PC-9 (cell line): ENCODE measurements around the gene RIMS3. TPM values are rescaled to one million over a fixed set of nuclear protein-coding genes. Genes with fewer than 3 reads are reported as not detected.
"Not testable (repeated sequence)": the region's sequence is repeated elsewhere in the genome, so short reads cannot be mapped to it uniquely, and the experiment has no call there.

Experiments used
- BruUV-seq: library from RNA; stranded (reverse); fragments of 400-500 nt; replicated peaks from 2 replicates; lab custom pipeline; 2021; lab: Mats Ljungman, UMichigan
- CTCF ChIA-PET: fragments of 300-600 bp; sonication (Branson Sonifier 250); formaldehyde crosslinking; loops from one replicate; lab custom pipeline; 2022; ENCODE audit warnings: antibody characterized with exemption; lab: Charles Lee
- POLR2A ChIA-PET: fragments of 300-600 bp; sonication (Branson Sonifier 250); formaldehyde crosslinking; loops from one replicate; lab custom pipeline; 2022; ENCODE audit warnings: antibody characterized with exemption; ENCODE audit not compliant: unreplicated experiment; lab: Charles Lee
- DNase-seq, 2 experiments: peaks; one replicate each; pipeline versions ENCODE4 v3.0.0 to v3.0.0-alpha.2; 2015 to 2022; ENCODE audit warnings: mixed read lengths in 1 of 2
- H2AFZ ChIP-seq: fragments of 200-600 bp; sonication (generic); 2 replicates; pipeline ENCODE4 v1.8.1; 2017; ENCODE audit warnings: antibody characterized with exemption
- H3F3A ChIP-seq: fragments of 200-600 bp; sonication (generic); 2 replicates; pipeline ENCODE4 v1.8.1; 2017; ENCODE audit warnings: antibody characterized with exemption, mild to moderate bottlenecking, low read depth; ENCODE audit not compliant: insufficient read depth
- H3K27ac ChIP-seq: fragments of 200-600 bp; sonication (generic); 2 replicates; pipeline ENCODE4 v1.6.1; 2016; ENCODE audit warnings: mixed run types
- H3K27me3 ChIP-seq: fragments of 200-600 bp; sonication (generic); 2 replicates; pipeline ENCODE4 v1.6.1; 2016; ENCODE audit warnings: low read depth, mixed run types; ENCODE audit not compliant: insufficient read depth
- H3K36me3 ChIP-seq: fragments of 200-600 bp; sonication (generic); 2 replicates; pipeline ENCODE4 v1.6.1; 2016; ENCODE audit warnings: low read depth, mixed run types
- H3K4me1 ChIP-seq: fragments of 200-600 bp; sonication (generic); replicated peaks from 2 replicates; pipeline ENCODE4 v1.6.1; 2016; ENCODE audit warnings: mixed run types; ENCODE audit not compliant: insufficient read depth
- H3K4me2 ChIP-seq: fragments of 200-600 bp; sonication (generic); 2 replicates; pipeline ENCODE4 v1.6.1; 2017; ENCODE audit warnings: mixed run types
- H3K4me3 ChIP-seq: fragments of 200-600 bp; sonication (generic); 2 replicates; pipeline ENCODE4 v1.6.1; 2016; ENCODE audit warnings: mixed run types
- H3K79me2 ChIP-seq: fragments of 200-600 bp; sonication (generic); 2 replicates; pipeline ENCODE4 v1.6.1; 2017; ENCODE audit warnings: low read depth, mixed run types
- H3K9me2 ChIP-seq: fragments of 200-600 bp; sonication (generic); 2 replicates; pipeline ENCODE4 v1.8.1; 2017; ENCODE audit warnings: mild to moderate bottlenecking; ENCODE audit not compliant: insufficient read depth
- H3K9me3 ChIP-seq: fragments of 200-600 bp; sonication (generic); 2 replicates; pipeline ENCODE4 v1.8.1; 2016; ENCODE audit warnings: low read depth; ENCODE audit not compliant: insufficient read depth
- H4K20me1 ChIP-seq: fragments of 200-600 bp; sonication (generic); 2 replicates; pipeline ENCODE4 v1.8.1; 2017; ENCODE audit not compliant: insufficient read depth
- EZH2 ChIP-seq: fragments of 200-600 bp; sonication (generic); IDR thresholded peaks from 2 replicates; pipeline ENCODE4 v1.8.0; 2017; ENCODE audit warnings: antibody characterized with exemption, low read depth
- intact Hi-C: fragments of 100-400 bp; cut with micrococcal nuclease; formaldehyde crosslinking; loops from one replicate; pipeline ENCODE4 v1.10.0; 2022; ENCODE audit not compliant: unreplicated experiment
- total RNA-seq: library from RNA; stranded (reverse); gene quantifications from 2 replicates; pipeline ENCODE4 v1.2.3, GENCODE V29; 2021
- TF ChIP-seq, protein P1 (sequence below): fragments of 200-600 bp; sonication (generic); conservative IDR thresholded peaks from 2 replicates; pipeline ENCODE4 v1.6.1; 2017; ENCODE audit warnings: mixed run types, antibody characterized with exemption, mild to moderate bottlenecking, moderate library complexity

The RIMS3 gene
- total RNA-seq, 1 experiment from 2014 or later, result 12.9 TPM

DNA sequence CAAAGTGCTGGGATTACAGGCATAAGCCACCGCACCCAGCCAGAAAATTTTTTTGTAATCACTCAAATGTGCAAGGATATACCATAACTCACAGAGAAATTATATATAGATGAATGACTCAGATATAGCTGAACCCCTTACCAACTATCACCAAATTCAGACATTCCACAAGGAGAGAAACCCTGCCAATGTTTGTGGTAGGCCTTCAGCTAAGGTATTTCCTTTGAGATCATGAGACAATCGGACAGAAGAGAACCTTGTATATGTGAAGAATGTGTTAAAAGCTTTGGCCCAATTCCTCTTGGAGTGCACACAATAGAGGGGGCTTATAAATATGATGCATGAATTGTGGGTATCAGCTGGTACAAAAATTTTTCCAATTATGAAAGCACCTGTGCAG lies 83.4 kb downstream of the RIMS3 start:
- H3K27me3 ChIP-seq, result no peaks in the 10 kb centered on the region; the same call in 1 of the 2 replicates
- TF ChIP-seq, protein P1, sequence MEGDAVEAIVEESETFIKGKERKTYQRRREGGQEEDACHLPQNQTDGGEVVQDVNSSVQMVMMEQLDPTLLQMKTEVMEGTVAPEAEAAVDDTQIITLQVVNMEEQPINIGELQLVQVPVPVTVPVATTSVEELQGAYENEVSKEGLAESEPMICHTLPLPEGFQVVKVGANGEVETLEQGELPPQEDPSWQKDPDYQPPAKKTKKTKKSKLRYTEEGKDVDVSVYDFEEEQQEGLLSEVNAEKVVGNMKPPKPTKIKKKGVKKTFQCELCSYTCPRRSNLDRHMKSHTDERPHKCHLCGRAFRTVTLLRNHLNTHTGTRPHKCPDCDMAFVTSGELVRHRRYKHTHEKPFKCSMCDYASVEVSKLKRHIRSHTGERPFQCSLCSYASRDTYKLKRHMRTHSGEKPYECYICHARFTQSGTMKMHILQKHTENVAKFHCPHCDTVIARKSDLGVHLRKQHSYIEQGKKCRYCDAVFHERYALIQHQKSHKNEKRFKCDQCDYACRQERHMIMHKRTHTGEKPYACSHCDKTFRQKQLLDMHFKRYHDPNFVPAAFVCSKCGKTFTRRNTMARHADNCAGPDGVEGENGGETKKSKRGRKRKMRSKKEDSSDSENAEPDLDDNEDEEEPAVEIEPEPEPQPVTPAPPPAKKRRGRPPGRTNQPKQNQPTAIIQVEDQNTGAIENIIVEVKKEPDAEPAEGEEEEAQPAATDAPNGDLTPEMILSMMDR, result no peak
- TF ChIP-seq EZH2, result no peak
- no peaks in the 10 kb centered on the region for H3K9me2 ChIP-seq
- H3K9me3 ChIP-seq, result no peaks in the 10 kb centered on the region
- H3K27ac ChIP-seq, result no peak overlapping the region
- DNase-seq, result no peak
- H3K36me3 ChIP-seq, result no peaks in the 10 kb centered on the region
- BruUV-seq, result no TSS peak
- intact Hi-C loops, result no loop called here
- ChIA-PET POLR2A (no interaction called here), CTCF (no interaction called here)
- no peaks in the 10 kb centered on the region for H3K79me2 ChIP-seq
- no peaks in the 10 kb centered on the region for H3K4me1 ChIP-seq
- no peak overlapping the region for H3K4me3 ChIP-seq
- no peak overlapping the region for H3K4me2 ChIP-seq
- H2AFZ ChIP-seq, result no peak overlapping the region
- no peaks in the 10 kb centered on the region for H3F3A ChIP-seq
- H4K20me1 ChIP-seq, result no peaks in the 10 kb centered on the region

DNA sequence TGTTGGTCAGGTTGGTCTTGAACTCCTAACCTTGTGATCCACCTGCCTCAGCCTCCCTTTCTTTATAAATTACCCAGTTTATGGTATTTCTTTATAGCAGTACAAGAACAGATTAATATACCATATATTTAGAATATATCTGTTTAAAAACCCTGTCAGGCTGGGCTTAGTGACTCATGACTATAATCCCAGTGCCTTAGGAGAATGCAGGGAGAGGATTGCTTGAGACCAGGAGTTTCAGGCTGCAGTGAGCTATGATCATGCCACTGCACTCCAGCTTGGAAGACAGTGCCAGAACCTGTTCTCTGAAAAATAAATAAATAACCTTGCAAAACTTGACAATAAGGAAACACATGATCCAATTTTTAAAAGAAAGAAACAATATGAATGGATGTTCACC lies 90.1 kb downstream of the RIMS3 start:
- no peaks in the 10 kb centered on the region for H3K9me3 ChIP-seq
- 0 out of 2 replicates have a peak, but pooled peaks cover 3% of the 10 kb centered on the region for H3K27me3 ChIP-seq
- no peaks in the 10 kb centered on the region for H3K4me1 ChIP-seq
- no peak for DNase-seq
- no TSS peak for BruUV-seq
- ChIA-PET CTCF (no interaction called here), POLR2A (no interaction called here)
- no peak overlapping the region for H3K27ac ChIP-seq
- no peaks in the 10 kb centered on the region for H3K79me2 ChIP-seq
- H4K20me1 ChIP-seq, result no peaks in the 10 kb centered on the region
- intact Hi-C loops, result no loop called here
- H3F3A ChIP-seq, result no peaks in the 10 kb centered on the region
- TF ChIP-seq, protein P1, result no peak
- TF ChIP-seq EZH2, result no peak
- no peak overlapping the region for H2AFZ ChIP-seq
- H3K36me3 ChIP-seq, result no peaks in the 10 kb centered on the region
- H3K4me3 ChIP-seq, result no peak overlapping the region
- no peaks in the 10 kb centered on the region for H3K9me2 ChIP-seq
- no peak overlapping the region for H3K4me2 ChIP-seq

DNA sequence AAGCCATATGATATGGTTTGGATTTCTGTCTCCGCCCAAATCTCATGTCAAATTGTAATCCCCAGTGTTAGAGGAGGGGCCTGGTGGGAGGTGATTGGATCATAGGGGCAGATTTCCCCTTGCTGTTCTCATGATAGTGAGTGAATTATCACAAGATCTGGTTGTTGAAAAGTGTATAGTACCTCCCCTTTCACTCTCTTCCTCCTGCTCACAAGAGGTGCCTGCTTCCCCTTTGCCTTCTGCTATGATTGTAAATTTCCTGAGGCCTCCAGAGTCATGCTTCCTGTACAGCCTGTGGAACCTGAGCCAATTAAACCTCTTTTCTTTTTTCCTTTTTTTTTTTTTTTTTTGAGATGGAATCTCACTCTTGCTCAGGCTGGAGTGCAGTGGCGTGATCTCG lies 90.7 kb downstream of the RIMS3 start:
- H3K9me2 ChIP-seq, H3K27me3 ChIP-seq, H2AFZ ChIP-seq, H3K9me3 ChIP-seq, DNase-seq, H3K4me3 ChIP-seq, H3K36me3 ChIP-seq, H3K79me2 ChIP-seq, intact Hi-C loops, H3K4me1 ChIP-seq, BruUV-seq, H3K27ac ChIP-seq, POLR2A ChIA-PET, H4K20me1 ChIP-seq, H3K4me2 ChIP-seq, H3F3A ChIP-seq: not testable (repeated sequence)
- CTCF ChIA-PET, result interaction anchor here (0.6 kb wide), 1 partner anchor 13 kb away, joined by 6 read pairs; no protein-coding TSS in a partner anchor

Other genes with a start within 250 kb of the RIMS3 start
- gene ZFP69B, start 215.2 kb downstream of the RIMS3 start, total RNA-seq, result 3.7 TPM in 2 replicates
- 3.7 and 4.8 TPM in 2 replicates for gene ZFP69, start 188.4 kb downstream of the RIMS3 start, total RNA-seq
- 15.4 and 19.0 TPM in 2 replicates for gene EXO5, start 156.9 kb downstream of the RIMS3 start, total RNA-seq
- gene ZNF684, start 134.0 kb downstream of the RIMS3 start, total RNA-seq, result 6.0 and 11.8 TPM in 2 replicates
- 79.4 and 91.1 TPM in 2 replicates for gene NFYC, start 26.0 kb upstream of the RIMS3 start, total RNA-seq
- gene KCNQ4, start 118.1 kb upstream of the RIMS3 start, total RNA-seq, result 0.68 and 0.81 TPM in 2 replicates
- gene CITED4, start 196.7 kb upstream of the RIMS3 start, total RNA-seq, result 67.5 and 98.2 TPM in 2 replicates